GM21723 (cell line): ENCODE results near the gene TMEM41A.

ENCODE experiments used
- ATAC-seq: cut with Tn5 transposase; IDR thresholded peaks from one replicate; pipeline ENCODE4 v1.9.1; 2021; ENCODE audit warnings: mild to moderate bottlenecking, moderate library complexity; ENCODE audit not compliant: unreplicated experiment

The TMEM41A gene

GRCh38 chr3:185498503-185499396 lies at the start of gene TMEM41A:
Gene TMEM41A, minus strand, starts transcription at chr3:185499035. Its CDS starts 74 bp downstream, at chr3:185498961.
- peak; percentile 95 for ATAC-seq

GRCh38 chr3:185540695-185541094 lies 41.9 kb upstream of the TMEM41A start:
- no peak for ATAC-seq

- ATAC-seq = no peak
Measured at GRCh38 chr3:185539934-185540333, 41.1 kb upstream of the TMEM41A start.

GRCh38 chr3:185537369-185537970 lies 38.6 kb upstream of the TMEM41A start:
- ATAC-seq = peak; percentile 98

GRCh38 chr3:185534511-185534910 lies 35.7 kb upstream of the TMEM41A start:
- no peak for ATAC-seq

- ATAC-seq = no peak
Measured at GRCh38 chr3:185532901-185533300, 34.1 kb upstream of the TMEM41A start.

DNA sequence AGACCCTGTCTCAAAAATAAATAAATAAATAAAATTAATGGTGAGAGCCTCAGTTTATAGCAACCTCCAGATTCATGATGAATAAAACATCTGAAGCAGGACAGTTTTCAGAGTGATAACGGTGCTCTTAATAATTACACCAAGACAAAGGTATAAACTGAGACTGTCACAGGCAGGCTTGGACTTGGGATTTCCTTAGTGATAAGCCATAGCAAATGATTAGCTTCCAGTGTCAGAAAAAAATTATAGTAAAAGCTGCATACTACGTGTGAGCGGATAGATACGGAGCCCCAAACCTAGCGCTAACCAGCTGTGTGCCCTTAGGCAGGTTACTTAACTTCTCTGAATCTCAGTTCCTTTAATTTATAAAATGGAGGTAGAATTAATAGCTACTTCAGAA lies 32.0 kb upstream of the TMEM41A start:
- no peak for ATAC-seq

- no peak for ATAC-seq
Measured at GRCh38 chr3:185528532-185528931, 29.7 kb upstream of the TMEM41A start.

- ATAC-seq = no peak
Measured at GRCh38 chr3:185527364-185527763, 28.5 kb upstream of the TMEM41A start.

GRCh38 chr3:185526349-185526951 lies 27.6 kb upstream of the TMEM41A start:
- no peak for ATAC-seq

GRCh38 chr3:185521349-185522138 lies 22.7 kb upstream of the TMEM41A start:
- no peak for ATAC-seq

DNA sequence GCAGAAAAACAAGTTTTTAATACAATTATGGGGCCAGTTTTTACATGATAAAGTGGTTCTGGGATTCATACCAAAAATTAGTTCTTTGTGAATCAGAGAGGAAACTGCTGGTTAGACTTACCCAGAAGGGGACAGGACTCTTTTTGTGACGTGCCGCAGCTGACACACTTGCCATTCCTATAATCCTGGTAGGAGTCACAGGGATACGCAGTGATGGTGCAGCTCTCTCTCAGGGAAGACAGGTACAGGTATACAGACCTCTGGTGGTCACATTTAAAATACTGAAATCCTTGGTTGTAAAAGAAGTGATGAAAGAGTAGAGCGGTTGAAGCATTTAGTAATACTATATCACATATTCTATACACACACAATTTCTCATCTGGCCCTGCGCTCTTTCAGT lies 20.2 kb upstream of the TMEM41A start:
- no peak for ATAC-seq

- ATAC-seq = no peak
Measured at GRCh38 chr3:185517387-185518130, 18.7 kb upstream of the TMEM41A start.

GRCh38 chr3:185511711-185512110 lies 12.9 kb upstream of the TMEM41A start:
- ATAC-seq = no peak

GRCh38 chr3:185508335-185508991 lies 9.6 kb upstream of the TMEM41A start:
- no peak for ATAC-seq

DNA sequence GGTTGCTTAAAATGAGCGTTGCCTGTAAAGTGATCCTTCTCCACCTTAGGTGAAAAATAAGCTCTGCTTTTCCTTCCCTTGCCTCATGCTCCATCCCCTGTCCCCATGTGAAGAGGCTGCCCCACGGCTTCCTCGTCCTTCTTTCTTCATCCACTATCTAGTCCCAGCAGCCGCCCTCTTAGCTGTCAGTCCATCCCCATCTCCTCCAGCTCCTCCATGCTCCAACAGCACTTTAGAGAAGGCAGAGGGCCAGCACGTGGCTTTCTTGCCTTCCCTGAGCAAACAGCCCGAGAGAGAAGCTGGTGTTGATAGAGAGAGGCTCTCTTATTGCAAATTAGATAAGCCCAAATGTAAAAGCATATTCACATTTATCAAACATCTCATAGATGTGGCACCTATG lies 9.0 kb upstream of the TMEM41A start:
- ATAC-seq = no peak

- no peak for ATAC-seq
Measured at GRCh38 chr3:185504636-185505035, 5.8 kb upstream of the TMEM41A start.

DNA sequence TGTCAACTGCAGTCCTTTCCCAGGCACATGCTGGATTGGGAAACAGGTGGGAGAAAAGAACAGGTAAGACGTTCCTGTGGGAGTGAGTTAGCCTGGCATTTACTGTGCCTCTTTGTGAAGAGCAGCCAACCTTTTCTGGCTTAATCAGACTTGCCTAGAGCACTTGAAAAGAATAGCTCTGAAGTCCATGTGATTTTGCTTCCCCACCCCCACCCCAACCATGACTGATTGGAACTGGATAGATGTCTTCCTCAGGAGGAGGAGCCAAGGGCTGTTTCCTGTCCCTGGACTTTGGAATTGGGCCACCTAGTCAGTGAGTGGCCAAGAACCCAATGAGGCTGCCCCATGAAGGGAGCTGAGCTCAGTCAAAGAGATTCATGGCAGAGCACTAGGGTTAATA lies 4.7 kb upstream of the TMEM41A start:
- ATAC-seq = no peak

- ATAC-seq = no peak
Measured at GRCh38 chr3:185502987-185503386, 4.2 kb upstream of the TMEM41A start.

GRCh38 chr3:185490241-185490640 lies 8.6 kb downstream of the TMEM41A start:
- ATAC-seq = no peak
